22Rv1 (cell line): ENCODE results near the gene MRPL45.

Experiments
- ZFX ChIP-seq: fragments of 450-650 bp; IDR thresholded peaks from 2 replicates; pipeline ENCODE4 v1.6.1; 2017; ENCODE audit warnings: antibody characterized with exemption, borderline replicate concordance
- TF ChIP-seq, protein P1 (sequence below): fragments of 450-650 bp; IDR thresholded peaks from 2 replicates; pipeline ENCODE4 v1.5.1; 2017; ENCODE audit warnings: mild to moderate bottlenecking

DNA sequence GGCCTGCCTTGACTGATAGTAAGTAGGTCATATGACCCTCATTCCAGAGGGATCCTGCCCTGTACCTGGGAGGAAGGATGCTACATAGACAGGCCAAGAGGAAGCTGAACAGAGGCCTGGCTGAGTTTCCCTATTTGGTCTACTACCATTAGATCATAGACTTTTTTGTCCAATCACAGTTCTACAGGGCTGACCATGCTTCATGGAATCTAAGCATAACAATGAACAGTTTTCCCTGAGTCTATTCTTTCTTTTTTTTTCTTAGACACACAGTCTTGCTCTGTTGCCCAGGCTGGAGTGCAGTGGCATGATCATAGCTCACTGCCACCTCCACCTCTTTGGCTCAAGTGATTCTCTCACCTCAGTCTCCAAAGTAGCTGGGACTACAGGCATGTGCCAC, 42.9 kb downstream of the MRPL45 start:
- TF ChIP-seq, protein P1, sequence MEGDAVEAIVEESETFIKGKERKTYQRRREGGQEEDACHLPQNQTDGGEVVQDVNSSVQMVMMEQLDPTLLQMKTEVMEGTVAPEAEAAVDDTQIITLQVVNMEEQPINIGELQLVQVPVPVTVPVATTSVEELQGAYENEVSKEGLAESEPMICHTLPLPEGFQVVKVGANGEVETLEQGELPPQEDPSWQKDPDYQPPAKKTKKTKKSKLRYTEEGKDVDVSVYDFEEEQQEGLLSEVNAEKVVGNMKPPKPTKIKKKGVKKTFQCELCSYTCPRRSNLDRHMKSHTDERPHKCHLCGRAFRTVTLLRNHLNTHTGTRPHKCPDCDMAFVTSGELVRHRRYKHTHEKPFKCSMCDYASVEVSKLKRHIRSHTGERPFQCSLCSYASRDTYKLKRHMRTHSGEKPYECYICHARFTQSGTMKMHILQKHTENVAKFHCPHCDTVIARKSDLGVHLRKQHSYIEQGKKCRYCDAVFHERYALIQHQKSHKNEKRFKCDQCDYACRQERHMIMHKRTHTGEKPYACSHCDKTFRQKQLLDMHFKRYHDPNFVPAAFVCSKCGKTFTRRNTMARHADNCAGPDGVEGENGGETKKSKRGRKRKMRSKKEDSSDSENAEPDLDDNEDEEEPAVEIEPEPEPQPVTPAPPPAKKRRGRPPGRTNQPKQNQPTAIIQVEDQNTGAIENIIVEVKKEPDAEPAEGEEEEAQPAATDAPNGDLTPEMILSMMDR: no peak
- TF ChIP-seq ZFX: no peak
